COLO668 (cell line): ENCODE measurements around the gene NR1D2.

Experiments used
- DNase-seq: peaks from one replicate; lab custom pipeline; 2025; ENCODE audit not compliant: unreplicated experiment; lab: John Stamatoyannopoulos, UW

The NR1D2 gene

DNA sequence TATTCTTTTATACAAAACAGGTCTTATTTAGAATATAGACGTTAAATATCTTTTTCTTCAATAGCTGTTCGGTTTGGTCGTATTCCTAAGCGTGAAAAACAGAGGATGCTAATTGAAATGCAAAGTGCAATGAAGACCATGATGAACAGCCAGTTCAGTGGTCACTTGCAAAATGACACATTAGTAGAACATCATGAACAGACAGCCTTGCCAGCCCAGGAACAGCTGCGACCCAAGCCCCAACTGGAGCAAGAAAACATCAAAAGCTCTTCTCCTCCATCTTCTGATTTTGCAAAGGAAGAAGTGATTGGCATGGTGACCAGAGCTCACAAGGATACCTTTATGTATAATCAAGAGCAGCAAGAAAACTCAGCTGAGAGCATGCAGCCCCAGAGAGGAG lies 16.8 kb downstream of the NR1D2 start:
- DNase-seq = no peak

DNA sequence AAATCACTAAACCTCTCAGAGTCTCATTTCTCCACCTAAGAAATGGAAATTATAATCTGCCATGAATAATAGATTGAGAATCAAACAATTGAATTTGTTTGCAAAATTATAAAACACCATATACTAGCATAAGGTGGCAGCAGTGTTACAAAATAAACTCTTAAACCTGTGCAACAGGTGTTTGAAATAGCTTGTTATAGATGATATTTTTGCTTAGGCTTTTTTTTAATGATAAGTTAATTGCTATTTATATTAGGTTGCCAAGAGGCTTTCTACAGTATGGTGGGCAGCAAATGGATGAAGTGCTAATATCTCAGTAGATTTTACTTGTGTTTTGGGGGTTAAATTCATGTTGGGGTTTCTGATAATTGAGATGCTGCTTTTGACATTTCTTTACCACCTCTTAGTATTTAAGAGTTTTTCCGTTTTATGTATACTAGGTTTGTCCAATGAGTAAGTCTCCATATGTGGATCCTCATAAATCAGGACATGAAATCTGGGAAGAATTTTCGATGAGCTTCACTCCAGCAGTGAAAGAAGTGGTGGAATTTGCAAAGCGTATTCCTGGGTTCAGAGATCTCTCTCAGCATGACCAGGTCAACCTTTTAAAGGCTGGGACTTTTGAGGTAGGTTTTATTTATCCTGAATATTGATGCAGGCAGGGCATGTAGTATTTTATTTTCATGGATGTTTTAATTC lies 19.6 kb downstream of the NR1D2 start:
- no peak for DNase-seq

DNA sequence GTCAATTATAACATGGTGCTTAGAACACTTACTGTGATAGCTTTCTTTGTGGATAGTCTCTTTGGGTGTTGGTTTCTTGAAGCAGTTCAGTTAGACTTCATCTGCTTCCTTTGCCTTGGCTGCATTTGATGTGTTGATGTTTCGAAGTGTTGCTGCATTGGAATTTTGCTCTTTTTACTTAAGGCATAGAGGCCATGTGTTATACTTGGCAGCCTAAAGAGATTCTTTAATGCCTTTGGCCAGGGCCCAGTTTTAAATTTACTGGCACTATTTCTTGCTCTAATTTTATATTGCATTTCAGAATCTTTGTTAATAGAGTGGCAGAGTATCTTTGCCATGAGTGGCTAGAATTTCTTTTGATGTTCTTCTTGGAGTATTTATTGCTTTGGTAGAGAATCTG lies 21.2 kb downstream of the NR1D2 start:
- no peak for DNase-seq

DNA sequence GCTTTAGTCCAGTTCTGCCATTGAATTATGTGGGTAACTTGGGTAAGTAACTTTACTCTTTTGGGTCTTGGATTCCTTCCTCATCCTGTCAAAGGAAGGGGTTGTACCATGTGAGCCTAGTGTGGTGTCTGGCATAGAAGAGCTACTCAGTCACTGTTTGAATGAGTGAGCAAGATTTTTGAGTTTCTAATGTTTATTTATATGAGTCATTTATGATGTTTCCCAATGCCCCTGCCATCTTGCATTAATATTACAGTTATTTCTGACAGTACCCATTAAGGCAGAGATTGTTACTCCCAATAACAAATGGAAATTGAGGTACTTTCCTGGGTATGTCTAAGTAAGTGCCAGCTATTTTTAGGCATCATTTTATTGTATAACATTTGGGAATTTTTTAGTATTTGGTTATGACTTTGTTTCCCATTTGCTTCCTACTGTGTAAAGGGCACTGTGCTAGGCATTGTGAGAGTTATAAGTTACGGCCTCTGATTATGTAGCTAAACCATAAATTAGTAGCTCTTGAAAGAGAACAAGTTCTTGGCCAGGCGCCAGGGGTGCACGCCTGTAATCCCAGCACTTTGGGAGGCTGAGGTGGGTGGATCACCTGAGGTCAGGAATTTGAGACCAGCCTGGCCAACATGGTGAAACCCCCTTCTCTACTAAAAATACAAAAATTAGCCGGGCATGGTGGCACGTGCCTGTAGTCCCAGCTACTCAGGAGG lies 23.5 kb downstream of the NR1D2 start:
- DNase-seq = peak; percentile 53

DNA sequence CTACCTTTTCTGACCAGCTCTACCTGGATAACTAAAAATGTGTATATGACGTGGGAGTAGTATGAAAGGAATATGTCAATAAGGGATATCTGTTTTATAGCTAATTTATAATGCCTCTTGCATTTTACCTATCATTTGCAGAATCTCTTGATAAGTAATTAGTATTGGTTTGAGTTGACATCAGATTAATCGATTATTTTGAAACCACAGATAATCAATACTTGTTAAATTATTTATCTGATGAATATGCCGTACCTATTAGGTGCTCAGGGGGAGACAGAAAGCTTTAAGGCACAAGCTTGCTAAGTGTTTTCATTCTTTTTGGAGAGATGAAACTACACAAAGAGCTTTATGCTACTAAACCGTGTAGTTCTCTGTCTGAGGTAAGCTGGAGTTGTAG lies 24.3 kb downstream of the NR1D2 start:
- DNase-seq = no peak

DNA sequence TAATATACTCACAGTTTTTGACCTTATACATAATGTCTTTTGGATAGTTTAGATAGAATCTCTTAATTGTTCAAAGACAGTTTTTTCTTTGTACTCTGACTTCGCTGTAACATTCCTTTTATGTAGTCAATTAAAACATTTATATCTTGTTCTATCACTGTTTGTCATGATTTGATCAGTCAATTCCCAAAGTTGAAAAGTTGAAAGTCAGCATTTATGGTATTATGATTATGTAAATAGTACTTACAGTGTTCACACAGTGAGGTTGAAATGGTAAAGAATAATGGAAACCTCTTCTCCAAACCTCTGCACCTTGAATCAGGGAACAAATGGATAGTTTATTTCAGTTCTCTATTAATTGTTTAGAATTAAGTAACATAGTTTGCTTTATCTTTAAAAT lies 26.6 kb downstream of the NR1D2 start:
- DNase-seq = no peak

DNA sequence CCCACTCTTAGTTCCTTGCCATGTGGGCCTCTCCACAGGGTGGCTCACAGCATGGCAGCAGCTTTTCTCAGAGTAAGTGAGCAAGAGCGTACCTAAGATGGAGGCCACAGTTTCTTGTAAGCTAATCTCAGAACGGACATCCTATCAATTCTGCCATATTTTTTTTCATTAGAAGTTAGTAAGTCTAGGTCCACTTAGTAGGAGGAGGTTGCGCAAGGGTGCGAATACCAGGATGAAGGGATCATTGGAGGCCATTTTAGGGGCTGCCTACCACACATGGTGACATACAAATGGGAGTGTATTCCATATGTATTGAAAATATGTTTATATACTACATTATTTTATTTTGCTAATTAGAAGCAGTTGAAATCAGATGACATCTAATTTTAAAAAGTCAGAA lies 31.5 kb downstream of the NR1D2 start:
- DNase-seq = no peak

DNA sequence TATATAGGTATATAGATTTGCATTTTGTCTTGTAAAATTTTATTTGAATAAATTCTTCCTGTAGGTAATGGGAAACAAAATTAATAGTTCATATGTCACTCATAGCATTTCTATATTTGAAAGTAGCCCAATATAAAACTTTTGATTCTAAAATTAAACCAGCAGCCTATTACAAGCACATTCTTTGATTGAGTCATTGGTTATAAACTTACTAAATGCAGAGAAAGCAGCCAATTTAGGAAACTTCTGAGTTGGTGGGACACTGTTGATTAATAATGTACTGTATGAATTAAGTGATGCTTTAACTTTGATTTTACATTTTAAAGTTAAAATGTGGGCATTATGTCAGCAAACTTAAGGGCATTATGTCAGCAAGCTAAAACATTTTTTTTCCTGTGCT lies 34.5 kb downstream of the NR1D2 start:
- no peak for DNase-seq

DNA sequence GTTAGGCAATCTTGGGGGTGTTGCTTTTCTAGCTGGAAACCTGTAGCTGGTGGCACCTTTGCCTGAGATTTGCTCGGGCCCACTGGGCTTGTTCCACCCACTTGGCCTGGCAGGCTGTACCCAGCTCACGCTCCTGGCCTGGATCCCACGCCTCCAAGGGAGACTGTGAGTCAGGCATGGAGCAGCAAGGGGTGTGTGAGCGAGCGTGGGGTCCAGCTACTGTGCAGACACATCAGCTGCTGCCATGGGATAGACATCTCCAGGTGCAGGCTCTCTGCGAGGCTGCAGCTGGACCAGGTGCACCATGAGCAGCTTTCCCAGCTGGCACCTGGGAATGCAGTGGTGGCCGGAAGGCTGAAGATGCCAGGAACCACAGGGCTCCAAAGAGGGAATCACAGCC lies 36.0 kb downstream of the NR1D2 start:
- DNase-seq = peak; percentile 18

DNA sequence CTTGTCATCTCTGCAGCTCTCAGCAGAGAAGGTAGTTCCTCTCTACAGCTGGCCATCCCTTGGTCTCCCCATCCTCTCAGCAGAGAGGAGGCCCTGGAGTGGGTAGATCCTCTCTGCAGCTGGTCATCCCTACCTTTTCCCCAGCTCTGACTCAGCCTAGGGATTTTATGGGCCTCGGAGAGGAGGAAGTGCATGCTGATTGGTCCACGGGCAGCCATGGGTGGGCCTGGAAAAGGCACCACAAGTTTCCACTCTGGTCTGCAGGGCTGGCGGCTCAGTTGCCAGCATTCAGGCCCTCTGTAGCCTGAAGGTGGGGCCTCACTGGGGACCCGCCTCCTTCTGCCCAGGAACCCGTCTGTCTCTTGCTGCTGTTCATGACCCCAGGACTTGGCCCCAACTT lies 36.9 kb downstream of the NR1D2 start:
- no peak for DNase-seq

DNA sequence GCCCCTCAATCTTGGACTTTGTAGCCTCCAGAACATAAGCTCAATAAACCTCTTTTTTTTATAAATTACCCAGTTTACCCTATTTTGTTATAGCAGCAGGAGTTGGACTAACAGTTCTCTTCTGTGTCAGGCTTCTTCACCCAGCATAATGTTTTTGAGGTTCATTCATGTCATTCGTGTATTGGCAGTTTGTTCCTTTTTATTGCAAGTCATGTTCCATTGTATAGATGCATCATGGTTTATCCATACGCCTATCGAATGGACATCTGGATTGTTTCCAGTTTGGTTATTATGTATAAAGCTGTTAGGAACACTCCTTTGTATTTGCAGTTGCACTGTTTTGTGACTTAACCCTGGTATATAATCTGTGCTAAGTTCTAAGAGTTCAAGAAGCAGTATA lies 39.8 kb downstream of the NR1D2 start:
- no peak for DNase-seq

DNA sequence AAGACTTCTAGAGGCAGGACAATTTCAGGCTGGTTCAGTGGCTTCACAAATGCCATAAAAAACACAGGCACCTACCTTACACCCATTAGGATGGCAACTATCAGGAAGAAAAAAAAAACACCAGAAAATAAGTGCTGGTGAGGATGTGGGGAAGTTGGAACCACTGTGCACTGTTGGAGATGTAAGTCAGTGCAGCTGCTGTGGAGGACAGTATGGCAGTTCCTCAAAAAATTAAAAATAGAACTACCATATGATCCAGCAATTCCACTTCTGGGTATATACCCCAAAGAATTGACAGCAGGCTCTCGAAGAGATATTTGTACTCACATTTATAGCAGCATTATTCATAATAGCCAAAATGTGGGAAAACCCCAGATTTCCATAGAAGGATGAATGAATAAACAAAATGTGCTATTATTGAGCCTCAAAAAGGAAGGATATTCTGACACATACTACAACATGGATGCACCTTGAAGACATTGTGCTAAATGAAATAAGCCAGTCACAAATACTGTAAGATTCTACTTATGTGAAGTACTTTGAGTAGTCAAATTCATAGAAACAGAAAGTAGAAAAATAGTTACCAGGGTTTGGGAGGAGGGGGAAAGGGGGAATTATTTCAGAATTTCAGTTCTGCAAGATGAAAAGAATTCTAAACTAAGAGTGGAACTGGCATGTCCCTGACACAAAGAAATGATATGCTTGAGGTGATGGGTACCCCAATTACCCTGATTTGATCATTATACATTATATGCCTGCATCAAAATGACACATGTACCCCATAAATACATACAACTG lies 40.9 kb downstream of the NR1D2 start:
- no peak for DNase-seq

DNA sequence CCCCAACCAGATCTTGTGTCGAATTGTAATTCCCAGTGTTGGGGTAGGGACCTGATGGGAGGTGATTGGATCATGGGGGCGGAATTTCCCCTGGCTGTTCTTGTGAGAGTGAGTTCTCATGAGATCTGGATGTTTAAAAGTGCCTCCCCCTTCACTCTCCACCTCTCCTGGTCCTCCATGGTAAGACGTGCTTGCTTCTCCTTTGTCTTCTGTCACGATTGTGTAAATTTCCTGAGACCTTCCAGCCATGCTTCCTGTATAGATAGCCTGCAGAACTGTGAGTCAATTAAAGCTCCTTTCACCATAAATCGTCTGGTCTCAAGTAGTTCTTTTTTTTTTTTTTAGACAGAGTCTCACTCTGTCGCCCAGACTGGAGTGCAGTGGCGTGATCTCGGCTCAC lies 42.3 kb downstream of the NR1D2 start:
- DNase-seq = no peak

DNA sequence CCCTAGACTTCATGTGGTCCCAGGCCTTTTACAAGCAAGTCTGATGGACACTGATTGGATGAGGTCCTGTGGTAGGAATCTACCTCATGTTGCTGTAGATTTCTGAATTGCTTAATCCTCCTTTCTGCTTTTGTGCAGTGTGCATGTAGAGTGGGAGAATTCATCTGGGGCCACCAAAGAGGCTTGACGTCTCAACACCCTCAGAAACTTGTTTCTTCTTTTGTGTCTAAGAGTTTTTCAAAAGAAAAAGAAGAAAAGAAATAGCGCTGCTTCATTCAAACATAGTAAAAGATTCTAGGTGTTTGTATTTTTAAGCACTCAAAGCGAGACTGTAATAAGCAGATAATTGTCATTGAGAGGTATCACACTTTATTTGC lies 46.2 kb downstream of the NR1D2 start:
- no peak for DNase-seq

DNA sequence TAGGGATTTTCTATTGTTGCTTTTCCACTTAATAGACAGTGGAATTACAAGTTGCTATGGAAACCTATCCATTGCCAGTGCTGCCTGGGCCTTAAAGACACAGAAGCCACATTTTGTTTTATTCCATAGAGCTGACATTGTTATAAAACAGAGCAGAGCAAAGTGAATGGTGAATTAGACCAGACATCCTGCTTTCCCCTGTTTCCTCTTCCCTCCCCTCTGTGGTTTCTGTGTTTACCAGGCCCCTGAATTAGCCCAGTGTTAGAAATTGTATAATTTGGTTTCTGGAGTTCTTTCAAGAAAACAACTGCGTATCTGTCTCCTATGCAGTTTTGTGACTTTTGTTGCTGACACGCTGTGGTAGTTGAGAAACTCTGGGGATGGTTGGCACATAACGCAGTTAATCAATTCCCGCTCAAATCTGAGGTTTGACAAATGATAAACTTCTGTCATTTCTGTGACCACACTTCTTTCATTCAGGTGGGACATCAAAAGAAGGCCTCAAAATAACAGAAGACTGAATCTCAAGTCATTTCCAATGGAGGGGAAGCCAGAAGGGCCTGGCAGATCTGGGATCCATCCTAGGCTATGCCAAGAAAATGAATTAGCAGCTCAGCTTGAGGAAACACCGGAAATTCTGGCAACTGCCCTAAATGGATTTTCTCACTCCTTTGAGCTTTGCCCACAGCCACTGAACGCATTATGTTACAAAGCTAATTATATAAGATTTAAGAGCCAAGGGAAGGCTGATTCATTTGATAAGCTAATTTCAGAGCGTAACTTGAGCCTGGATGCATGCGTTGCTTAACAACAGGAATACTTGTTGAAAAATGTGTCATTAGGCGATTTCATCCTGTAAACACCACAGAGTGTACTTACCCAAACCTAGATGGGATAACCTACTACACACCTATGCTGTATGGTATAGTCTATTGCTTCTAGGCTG lies 46.9 kb downstream of the NR1D2 start:
- DNase-seq = no peak

DNA sequence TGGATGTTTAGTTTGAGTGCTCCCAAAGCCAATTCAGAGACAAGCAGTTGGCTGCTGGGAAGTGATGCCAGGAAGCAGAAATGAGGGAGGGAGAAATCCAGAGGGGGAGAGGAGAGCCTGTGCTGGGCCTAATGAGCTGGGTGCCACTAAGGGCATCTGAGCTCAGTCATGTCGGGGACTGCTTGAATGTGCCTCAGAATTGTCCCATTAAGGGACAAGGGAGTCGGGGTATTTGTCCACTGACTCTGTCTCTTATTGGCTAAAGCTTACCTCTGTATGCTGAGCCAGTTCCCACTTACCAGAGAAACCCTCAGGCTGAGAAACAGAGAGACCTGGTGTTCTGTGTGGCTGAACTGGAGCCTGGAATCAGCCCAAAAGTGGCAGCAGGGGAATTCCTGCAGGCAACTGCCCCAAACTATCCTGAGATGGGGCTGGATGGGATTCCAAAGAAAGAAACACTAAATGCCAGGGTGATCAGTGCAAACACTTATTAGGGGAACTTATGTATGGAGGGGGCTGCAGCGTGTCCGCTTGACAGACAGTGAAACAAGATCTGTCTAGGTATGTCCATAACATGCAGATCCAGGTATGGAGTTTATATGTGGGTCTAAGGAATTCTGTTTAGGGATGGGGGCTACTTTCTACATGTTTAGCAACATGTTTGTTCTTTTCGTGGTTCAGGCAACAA lies 48.6 kb downstream of the NR1D2 start:
- no peak for DNase-seq

DNA sequence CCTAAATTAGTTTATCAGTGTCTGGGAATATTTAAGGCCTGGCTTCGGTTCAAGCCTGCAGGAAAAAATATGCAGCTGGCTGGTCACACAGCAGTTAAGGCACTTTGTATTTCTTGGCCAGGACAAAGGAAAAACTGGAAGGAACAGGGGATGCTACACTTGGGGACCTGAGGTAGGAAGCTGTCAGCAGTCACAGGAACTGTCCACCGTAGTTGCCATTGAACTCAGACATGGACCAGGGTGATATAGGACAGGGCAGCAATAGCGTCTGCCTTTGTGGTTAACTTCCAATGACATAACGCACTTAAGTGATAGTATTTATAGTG lies 49.1 kb downstream of the NR1D2 start:
- DNase-seq = no peak

DNA sequence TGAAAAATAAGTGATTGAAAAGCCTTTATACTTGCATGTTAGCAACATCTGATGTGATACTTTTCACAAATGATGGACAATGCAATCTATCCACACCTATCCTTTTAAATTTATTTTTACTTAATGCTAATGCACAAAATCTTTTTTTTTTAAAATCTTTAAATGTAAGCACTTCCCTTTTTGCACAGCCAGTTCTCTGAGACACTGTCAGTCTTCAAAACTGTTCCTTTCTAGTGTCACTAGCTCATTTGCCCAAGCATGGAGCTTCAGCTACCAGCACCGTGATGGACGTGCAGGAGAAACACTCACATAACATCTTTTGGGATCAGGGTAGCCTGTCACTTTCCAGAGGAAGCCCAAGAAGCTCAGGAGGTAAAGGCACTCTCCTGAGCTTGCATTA lies 50.1 kb downstream of the NR1D2 start:
- DNase-seq = no peak

DNA sequence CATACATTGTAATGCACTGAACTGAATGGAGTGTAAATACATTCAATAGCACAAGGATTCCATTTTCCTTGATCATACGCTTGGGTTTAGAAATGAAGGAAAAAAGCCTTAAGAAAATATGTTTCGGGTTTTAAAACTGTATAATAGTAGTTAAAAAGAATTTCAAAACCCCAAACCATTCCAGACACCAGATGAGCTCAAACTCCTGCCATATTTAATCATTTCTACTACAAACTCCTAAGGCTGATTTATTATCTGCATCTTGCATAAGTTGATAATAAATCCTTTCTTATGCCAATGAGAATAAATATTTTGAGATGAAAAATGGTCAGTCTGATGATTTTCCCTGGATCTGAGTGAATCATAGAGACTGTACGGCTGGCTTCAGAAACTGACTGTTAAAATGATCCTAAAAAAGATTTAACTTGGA lies 51.0 kb downstream of the NR1D2 start:
- DNase-seq = no peak

DNA sequence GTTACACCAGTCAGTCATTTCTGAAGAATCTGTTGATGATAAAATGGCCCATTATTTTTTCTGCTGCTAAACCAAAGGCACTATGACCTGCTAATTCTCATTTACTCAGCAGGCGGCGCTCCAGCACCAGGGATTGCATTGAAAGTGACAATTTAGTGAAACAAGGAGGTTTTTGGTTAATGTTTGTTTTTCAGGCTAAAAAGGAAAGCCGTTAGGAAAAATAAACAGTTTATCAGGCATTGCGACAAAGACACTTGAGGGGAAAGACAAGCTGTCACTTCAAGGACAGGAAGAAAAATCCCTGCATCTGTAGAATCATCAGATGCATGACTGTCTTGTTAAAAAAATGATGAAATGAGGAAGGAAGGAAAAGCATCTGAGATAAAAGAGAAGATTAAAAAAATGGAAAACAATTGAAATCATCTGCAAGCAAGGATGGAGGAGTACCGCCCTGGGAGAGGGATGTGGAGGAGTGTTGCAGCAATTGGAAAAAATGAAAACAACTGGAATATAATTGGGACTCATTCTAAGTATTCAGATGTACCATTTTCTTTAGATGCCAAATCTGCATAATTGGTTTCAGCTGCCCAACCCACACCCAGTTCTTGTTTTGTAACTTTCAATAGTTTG lies 54.0 kb downstream of the NR1D2 start:
- DNase-seq = peak; percentile 21
